Sigmoid colon (tissue), 4 donors: ENCODE measurements around the gene SESN3.

Experiments used
- CTCF ChIP-seq, 4 experiments: fragments of 450-650 bp in 3 of 4; fragments of 200-600 bp in 1 of 4; IDR thresholded peaks; one replicate each; pipeline ENCODE4 v1.5.1; 2016 to 2019; ENCODE audit warnings: antibody characterized with exemption in 4 of 4, mild to moderate bottlenecking in 3 of 4, moderate library complexity in 2 of 4
- EP300 ChIP-seq, 4 donors: sonication (generic); formaldehyde crosslinking; IDR thresholded peaks; one replicate each; pipeline ENCODE4 v1.6.1; 2017; ENCODE audit warnings: antibody characterized with exemption in 4 of 4
- POLR2A ChIP-seq, 2 donors: fragments of 450-650 bp; IDR thresholded peaks; one replicate each; pipeline ENCODE4 v1.6.1; 2016; ENCODE audit warnings: antibody characterized with exemption in 2 of 2, mild to moderate bottlenecking in 2 of 2, moderate library complexity in 2 of 2

DNA sequence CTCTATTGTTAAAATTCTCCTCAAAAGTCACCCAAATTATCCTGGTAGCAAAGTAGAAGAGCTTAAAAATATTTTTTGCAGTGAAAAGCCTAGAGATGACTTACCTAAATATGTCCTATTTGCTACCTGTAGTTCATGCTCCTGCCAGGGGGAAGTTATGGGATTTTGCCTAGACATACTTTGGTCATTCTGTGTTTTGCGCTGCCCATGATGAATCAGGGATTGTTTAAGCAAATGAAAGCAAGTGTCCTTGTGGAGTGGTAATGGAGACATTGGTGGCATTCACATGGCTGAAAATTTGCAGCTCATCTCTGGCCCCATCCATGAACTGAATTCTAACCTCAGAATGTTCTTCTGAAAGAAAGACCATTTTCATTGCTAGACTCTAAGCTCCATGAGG, 14.6 kb upstream of the SESN3 start:
- TF ChIP-seq CTCF (IDR thresholded peaks at IDR 0.05) (no peak), EP300 (IDR thresholded peaks at IDR 0.05) (no peak), POLR2A (IDR thresholded peaks at IDR 0.05) (no peak)
